ENCODE measurements around the gene CTDSPL. TPM values are rescaled to one million over a fixed set of nuclear protein-coding genes. Genes with fewer than 3 reads are reported as not detected.

CTDSPL gene
- total RNA-seq, 1 donor: 34.7 TPM

DNA sequence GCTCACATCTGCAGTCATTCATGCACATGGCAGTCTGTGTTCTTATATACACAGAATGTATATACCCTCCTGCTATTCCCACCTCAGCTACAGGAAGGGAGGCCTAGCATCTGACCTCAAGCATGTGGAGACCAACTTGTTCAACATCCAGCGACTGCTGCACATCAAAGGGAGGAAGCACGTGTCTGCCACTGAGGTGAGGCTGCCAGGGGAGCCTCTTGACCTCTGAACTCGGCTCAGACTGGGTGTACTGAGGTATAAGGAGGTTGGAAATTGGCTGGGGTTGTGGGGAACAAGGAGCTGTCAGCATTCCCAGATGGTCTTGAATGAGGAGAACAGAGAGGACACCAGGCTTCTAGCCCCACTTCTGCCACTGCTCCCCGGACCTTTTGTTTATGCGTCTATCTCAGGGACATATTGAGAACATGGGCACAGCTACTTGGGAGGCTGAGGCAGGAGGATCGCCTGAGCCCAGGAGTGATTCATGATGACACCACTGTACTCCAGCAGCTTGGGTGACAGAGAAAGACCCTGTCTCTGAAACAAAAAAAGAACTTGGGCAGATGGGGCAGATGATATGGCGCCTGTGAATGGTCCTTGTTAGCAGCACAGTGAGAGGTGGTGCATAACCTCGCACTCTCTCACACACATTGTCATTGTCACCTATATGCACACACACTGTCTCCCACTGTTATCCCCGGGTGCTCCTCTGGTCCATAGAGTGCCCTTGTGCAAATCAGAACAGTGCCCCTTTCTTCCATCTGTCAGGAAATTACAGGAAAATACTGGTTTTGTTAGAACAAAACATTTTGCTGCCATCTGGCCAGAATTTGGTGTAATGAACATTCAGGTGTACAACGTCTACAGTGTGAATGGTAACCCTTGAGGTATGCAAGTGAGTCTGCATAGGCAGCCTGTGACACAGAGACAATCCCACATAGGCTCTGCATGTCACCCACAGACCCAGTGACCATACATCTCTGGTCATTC, 134.3 kb downstream of the CTDSPL start:
- Histone ChIP-seq H3K9me3 (ENCODE audit: low read depth, low read length) (no peaks in the 10 kb centered on the region), H3K4me1 (ENCODE audit: insufficient read depth, low read length) (peaks cover 18% of the 10 kb centered on the region), H3K36me3 (ENCODE audit: insufficient read depth, low read length) (peaks cover 4% of the 10 kb centered on the region), H3K4me2 (ENCODE audit: insufficient read depth, low read length) (no peak overlapping the region), H3K4me3 (ENCODE audit: insufficient read depth, low read length) (no peak overlapping the region), H2AFZ (ENCODE audit: low read length) (no peak overlapping the region), H4K20me1 (ENCODE audit: insufficient read depth, low read length) (no peaks in the 10 kb centered on the region), H3K27ac (ENCODE audit: low read depth, low read length) (no peak overlapping the region), H3K79me2 (ENCODE audit: insufficient read depth, low read length) (no peaks in the 10 kb centered on the region), H3K27me3 (ENCODE audit: insufficient read depth, low read length) (no peaks in the 10 kb centered on the region)
- TF ChIP-seq, protein P1, sequence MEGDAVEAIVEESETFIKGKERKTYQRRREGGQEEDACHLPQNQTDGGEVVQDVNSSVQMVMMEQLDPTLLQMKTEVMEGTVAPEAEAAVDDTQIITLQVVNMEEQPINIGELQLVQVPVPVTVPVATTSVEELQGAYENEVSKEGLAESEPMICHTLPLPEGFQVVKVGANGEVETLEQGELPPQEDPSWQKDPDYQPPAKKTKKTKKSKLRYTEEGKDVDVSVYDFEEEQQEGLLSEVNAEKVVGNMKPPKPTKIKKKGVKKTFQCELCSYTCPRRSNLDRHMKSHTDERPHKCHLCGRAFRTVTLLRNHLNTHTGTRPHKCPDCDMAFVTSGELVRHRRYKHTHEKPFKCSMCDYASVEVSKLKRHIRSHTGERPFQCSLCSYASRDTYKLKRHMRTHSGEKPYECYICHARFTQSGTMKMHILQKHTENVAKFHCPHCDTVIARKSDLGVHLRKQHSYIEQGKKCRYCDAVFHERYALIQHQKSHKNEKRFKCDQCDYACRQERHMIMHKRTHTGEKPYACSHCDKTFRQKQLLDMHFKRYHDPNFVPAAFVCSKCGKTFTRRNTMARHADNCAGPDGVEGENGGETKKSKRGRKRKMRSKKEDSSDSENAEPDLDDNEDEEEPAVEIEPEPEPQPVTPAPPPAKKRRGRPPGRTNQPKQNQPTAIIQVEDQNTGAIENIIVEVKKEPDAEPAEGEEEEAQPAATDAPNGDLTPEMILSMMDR (IDR thresholded peaks at IDR 0.05; ENCODE audit: extremely low read depth, low read depth, low read length): no peak
- peak; percentile 75 for DNase-seq (ENCODE audit: insufficient read length, low spot score, missing footprints)

DNA sequence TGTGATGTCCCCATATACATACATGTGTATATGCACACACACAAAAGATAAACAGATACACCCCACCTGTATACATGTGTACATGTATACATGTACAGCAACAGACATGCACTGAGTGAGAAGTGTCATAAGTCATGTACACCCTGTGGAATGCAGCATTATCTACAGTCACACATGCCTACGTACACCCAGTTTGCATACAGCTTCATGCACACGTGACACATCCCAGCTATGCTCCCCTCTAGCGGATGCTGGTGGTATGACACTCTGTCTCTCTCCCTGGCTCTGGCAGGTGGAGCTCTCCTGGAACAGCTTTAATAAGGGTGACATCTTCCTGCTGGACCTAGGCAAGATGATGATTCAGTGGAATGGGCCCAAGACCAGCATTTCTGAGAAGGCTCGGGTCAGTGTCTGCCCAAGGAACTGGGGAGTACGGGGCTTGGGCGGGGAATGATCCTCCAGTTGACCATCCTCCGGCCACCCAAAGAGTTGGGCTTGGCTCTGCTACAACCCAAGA, 135.2 kb downstream of the CTDSPL start:
- H3K27me3 ChIP-seq (ENCODE audit: insufficient read depth, low read length): no peaks in the 10 kb centered on the region
- H3K4me1 ChIP-seq (ENCODE audit: insufficient read depth, low read length): peaks cover 18% of the 10 kb centered on the region
- no peak overlapping the region for H3K4me2 ChIP-seq (ENCODE audit: insufficient read depth, low read length)
- TF ChIP-seq, protein P1 (IDR thresholded peaks at IDR 0.05; ENCODE audit: extremely low read depth, low read depth, low read length): peak; percentile 98
- H4K20me1 ChIP-seq (ENCODE audit: insufficient read depth, low read length): no peaks in the 10 kb centered on the region
- H3K9me3 ChIP-seq (ENCODE audit: low read depth, low read length): no peaks in the 10 kb centered on the region
- H3K79me2 ChIP-seq (ENCODE audit: insufficient read depth, low read length): no peaks in the 10 kb centered on the region
- no peak overlapping the region for H3K27ac ChIP-seq (ENCODE audit: low read depth, low read length)
- peaks cover 4% of the 10 kb centered on the region for H3K36me3 ChIP-seq (ENCODE audit: insufficient read depth, low read length)
- DNase-seq (ENCODE audit: insufficient read length, low spot score, missing footprints): peak; percentile 97
- H3K4me3 ChIP-seq (ENCODE audit: insufficient read depth, low read length): no peak overlapping the region
- no peak overlapping the region for H2AFZ ChIP-seq (ENCODE audit: low read length)

DNA sequence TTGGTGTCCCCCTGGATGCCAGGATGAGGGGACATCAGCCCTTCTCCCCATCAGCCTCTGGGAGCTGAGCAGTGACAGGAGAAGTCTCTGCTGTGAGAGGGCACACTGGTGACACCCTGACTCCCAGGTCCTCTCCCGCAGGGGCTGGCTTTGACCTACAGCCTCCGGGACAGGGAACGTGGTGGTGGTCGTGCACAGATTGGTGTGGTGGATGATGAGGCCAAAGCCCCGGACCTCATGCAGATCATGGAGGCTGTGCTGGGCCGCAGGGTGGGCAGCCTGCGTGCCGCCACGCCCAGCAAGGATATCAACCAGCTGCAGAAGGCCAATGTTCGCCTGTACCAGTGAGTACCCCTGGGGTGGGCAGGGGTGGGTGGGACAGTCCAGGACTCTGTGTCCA, 135.7 kb downstream of the CTDSPL start:
- TF ChIP-seq, protein P1 (IDR thresholded peaks at IDR 0.05; ENCODE audit: extremely low read depth, low read depth, low read length): no peak
- peaks cover 4% of the 10 kb centered on the region for H3K36me3 ChIP-seq (ENCODE audit: insufficient read depth, low read length)
- H3K9me3 ChIP-seq (ENCODE audit: low read depth, low read length): no peaks in the 10 kb centered on the region
- H3K27ac ChIP-seq (ENCODE audit: low read depth, low read length): no peak overlapping the region
- H3K27me3 ChIP-seq (ENCODE audit: insufficient read depth, low read length): no peaks in the 10 kb centered on the region
- H3K79me2 ChIP-seq (ENCODE audit: insufficient read depth, low read length): no peaks in the 10 kb centered on the region
- no peak overlapping the region for H2AFZ ChIP-seq (ENCODE audit: low read length)
- H3K4me1 ChIP-seq (ENCODE audit: insufficient read depth, low read length): peaks cover 18% of the 10 kb centered on the region
- H3K4me3 ChIP-seq (ENCODE audit: insufficient read depth, low read length): no peak overlapping the region
- H3K4me2 ChIP-seq (ENCODE audit: insufficient read depth, low read length): no peak overlapping the region
- peak; percentile 22 for DNase-seq (ENCODE audit: insufficient read length, low spot score, missing footprints)
- H4K20me1 ChIP-seq (ENCODE audit: insufficient read depth, low read length): no peaks in the 10 kb centered on the region

DNA sequence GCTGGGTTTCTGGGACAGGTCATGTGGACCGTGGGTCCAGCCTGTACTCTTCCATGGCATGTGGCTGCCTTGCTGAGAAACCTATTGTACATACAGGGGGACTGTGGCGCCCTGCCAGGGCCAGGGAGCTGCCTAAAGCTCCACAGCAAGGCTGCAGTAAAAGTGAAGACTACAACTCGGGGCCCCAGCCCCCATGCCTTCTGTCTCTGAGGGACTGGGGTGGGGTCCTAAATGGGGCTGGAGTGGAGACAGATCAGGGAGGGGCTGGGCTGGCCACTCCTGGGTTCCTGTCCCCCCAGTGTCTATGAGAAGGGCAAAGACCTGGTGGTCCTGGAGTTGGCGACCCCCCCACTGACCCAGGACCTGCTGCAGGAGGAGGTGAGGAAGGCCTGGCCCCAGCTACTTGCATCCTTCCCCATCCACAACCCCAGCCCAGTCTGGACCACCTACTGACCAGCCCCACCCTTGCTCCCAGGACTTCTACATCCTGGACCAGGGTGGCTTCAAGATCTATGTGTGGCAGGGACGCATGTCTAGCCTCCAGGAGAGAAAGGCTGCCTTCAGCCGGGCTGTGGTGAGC, 136.2 kb downstream of the CTDSPL start:
- no peaks in the 10 kb centered on the region for H3K27me3 ChIP-seq (ENCODE audit: insufficient read depth, low read length)
- H2AFZ ChIP-seq (ENCODE audit: low read length): no peak overlapping the region
- peaks cover 18% of the 10 kb centered on the region for H3K4me1 ChIP-seq (ENCODE audit: insufficient read depth, low read length)
- H3K36me3 ChIP-seq (ENCODE audit: insufficient read depth, low read length): peaks cover 4% of the 10 kb centered on the region
- TF ChIP-seq, protein P1 (IDR thresholded peaks at IDR 0.05; ENCODE audit: extremely low read depth, low read depth, low read length): no peak
- no peaks in the 10 kb centered on the region for H4K20me1 ChIP-seq (ENCODE audit: insufficient read depth, low read length)
- no peaks in the 10 kb centered on the region for H3K9me3 ChIP-seq (ENCODE audit: low read depth, low read length)
- H3K4me3 ChIP-seq (ENCODE audit: insufficient read depth, low read length): no peak overlapping the region
- peak; percentile 49 for DNase-seq (ENCODE audit: insufficient read length, low spot score, missing footprints)
- H3K4me2 ChIP-seq (ENCODE audit: insufficient read depth, low read length): peak overlapping the region; percentile 95
- no peak overlapping the region for H3K27ac ChIP-seq (ENCODE audit: low read depth, low read length)
- H3K79me2 ChIP-seq (ENCODE audit: insufficient read depth, low read length): no peaks in the 10 kb centered on the region

Measured in osteoblast (primary cell).